Renal cortical epithelial cell (primary cell): ENCODE data around the gene ESR2. TPM values are rescaled to one million over a fixed set of nuclear protein-coding genes. Genes with fewer than 3 reads are reported as not detected.
"Not testable (repeated sequence)": the region's sequence is repeated elsewhere in the genome, so short reads cannot be mapped to it uniquely, and the experiment has no call there.

Experiments used
- DNase-seq: peaks from one replicate; pipeline ENCODE4 v3.0.0-alpha.2; 2011; ENCODE audit warnings: low read depth
- total RNA-seq: library from RNA; depleted of rRNA; stranded (reverse); fragments of >200 nt; gene quantifications from 2 replicates; pipeline ENCODE4 v1.2.3, GENCODE V29; 2014

The ESR2 gene
- 0.20 TPM in 1 of 2 replicates, not detected in the other for total RNA-seq

DNA sequence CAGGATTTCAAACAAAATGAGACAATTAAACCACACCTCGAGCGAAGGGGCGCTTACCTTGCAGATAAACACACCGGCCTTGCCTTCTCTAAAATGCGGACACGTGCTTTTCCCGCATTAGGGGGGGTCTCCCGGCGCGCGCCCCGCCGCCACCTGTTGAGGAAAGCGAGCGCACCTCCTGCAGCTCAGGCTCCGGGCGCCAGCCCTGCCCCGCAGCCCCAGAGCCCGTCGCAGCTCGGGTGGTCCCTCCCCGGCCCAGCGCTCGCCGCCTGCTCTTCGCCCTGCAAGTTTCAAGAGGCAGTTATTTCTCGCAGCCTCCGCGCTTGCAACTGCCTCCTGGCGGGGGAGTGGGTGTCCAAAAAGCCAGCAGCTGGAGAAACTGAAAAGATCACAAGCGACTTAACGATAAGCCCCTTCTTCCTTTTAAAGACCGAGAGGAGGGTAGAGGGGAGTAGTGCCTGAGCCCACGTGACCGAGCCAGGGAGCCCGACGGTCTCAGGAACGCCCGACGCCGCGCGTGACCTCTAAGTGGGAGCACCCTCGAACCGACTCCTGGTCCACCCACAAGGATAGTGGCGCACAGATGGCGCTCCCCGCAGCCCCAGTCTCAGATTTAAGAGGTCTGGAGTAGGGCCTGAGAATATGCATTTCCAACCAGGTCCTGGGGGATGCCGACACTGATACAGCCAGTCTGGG lies at the start of gene ESR2:
ESR2 (minus strand) TSS at position 396 of the 696 bp plus-strand sequence. CDS start 11,386 bp downstream, outside the sequence.
- no peak for DNase-seq

DNA sequence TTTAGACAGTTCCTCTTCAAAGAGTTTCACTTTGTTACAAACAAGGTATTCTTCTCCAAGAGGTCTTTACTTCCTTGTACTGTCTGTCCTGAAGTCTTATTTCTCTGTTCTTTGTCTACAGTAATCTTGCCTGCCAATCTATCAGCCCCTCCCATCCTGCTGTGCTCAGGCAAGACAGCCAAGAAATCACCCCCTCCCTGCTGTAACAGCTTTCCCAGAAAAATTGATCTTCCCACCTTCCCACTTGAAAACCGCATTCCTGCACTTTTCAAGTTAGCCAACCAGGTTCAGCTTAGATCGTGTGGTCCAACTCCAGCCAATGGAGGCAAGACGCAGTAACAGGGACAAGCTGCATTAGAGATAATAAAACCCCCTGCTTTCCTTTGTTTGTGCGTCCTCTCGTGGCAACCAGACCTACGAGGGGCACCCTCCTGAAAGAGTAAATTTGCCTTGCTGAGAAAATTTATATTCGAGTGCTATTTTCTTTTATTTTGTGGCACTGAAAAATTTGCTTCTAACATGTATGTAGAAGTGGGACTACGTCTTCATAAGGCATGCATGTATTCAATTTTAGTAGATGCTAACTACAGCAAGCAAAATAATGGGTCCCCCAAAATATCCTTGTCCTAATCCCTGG lies 46.5 kb upstream of the ESR2 start:
- peak; percentile 16 for DNase-seq

DNA sequence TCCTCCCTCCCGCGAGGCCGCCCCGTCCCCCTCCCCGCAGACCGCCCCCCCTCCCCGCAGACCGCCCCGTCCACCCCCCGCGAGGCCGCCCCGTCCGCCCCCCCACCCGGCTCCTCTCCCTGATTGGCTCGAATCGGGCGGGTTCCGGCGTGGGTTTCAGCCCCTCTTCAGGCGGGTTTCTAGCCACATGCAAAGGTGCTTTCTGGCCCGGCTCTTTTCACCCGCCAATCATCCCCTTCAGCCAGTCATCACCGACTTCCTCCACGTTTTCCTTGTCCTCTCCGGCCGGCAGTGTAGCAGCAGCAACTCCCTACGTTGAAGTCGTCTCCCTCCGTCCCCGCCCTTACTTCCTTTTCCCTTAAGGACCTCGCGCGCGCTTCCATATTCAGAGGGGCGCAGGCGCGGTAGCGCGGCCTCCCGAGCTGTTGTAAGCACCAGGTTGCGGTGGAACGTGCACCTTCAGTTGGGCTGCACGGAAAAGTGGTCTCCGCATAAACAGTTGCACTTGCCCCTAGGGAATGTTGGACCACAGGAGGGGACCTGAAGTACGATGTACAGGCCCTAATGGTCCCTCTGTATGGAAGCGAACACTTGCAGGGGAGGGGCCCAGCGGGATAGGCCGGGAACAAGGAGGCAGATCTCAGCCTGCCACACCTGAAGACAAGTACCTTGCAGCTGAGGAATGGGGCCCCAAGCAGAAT lies 44.6 kb upstream of the ESR2 start:
- peak; percentile 98 for DNase-seq

DNA sequence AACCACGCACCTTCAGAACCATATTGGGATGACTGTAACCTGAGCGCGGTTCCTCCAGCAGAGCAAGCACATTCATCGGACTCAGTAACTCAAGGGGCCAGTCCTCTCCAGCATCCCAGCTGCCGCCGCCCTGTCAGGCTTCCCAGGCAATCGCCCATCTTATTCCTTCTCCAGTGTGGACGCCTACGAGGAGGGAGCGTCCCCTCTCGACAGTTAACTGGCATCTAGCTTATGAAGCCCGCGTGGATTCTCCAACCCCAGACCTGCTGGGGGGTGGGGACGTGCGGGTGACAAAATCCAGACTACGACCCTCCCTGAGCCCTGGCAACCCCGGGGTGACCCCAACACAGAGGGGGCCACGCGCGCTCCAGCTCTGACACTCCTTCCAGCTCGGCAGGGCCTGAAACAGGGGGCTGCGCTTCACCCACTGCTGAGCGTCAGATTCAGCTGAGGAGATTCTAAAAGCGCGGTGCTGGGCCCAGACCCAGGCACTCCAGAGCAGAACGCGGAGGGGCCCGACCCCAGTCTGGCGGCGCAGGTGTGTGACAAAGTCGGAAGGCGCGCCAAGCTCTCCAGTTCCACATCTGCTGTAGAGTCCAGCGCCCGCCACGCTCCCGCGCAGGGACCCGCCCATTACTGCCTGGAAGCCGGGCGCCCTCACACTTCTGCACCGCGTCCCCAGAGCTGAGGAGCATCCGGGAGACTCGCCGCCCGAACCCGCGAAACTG lies 43.9 kb upstream of the ESR2 start:
- DNase-seq = peak; percentile 43

DNA sequence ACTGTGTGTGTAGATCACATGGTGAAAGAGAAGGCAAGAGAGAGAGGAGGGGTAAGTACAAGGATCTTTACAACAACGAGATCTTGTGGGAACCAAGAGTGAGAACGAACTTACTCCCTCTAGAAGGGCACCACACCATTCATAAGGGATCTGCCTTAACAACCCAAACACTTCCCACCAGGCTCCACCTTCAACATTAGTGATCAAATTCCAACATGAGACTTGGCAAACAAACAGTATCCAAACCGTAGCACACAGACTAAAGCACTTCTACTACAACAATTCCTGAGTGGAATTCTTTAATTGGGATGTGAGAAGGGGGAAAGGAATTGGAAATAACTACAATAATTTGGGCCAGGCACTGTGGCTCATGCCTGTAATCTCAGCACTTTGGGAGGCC lies 35.0 kb upstream of the ESR2 start:
- no peak for DNase-seq

DNA sequence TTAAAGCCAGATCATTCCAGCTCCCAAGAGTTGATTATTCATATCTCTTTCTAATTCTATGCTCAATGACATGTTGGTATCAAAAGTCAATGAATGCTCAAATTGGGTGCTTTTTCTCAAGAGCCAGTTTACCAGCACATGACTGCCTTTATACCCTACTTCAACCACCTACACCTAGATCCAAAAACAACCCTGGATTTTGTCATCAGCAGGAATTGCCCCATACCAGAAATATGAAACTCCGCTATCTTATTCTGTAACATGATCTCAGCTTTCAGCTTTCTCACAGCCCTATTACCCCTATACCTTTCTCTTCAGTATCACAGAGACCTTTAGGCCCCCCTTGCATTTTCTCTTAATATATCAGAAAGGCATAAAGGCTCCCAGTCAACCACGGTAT lies 32.3 kb upstream of the ESR2 start:
- DNase-seq = no peak

DNA sequence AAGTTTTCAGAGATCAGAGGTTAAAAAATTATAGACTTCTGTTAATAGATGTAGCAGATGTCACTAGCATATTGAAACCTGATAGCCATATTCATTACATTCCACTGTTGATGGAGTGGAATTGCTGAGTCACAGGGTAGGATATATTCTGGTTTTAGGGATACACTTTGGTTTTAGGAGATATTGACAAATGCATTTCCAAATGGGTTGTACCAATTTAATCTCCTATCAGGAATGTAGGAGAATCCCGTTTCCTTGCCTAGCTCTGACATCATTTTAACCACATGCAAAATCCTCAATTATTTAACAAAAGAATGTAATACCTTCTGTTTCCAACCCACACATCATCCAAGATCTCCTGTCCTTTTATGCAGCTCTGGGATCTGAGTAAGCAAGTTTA lies 30.7 kb upstream of the ESR2 start:
- DNase-seq = peak; percentile 7

DNA sequence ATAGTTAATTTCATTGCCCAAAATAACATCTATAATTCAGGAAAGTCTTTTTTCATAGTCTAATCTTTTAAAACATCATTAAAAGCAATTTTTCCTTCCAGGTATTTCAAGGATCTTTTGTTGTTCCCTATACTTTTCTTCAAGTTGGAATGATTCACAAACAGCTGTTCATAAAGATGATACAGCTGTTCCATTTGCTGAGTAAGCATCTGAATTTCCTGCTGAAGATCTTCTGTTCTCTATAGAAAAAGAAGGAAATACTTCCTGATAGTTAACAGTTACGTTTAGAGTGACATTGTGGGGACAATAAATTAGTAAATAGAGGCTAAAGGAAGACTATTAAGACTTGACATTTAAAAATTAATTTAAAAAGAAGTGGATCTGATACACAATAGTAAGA lies 30.3 kb upstream of the ESR2 start:
- DNase-seq = no peak

DNA sequence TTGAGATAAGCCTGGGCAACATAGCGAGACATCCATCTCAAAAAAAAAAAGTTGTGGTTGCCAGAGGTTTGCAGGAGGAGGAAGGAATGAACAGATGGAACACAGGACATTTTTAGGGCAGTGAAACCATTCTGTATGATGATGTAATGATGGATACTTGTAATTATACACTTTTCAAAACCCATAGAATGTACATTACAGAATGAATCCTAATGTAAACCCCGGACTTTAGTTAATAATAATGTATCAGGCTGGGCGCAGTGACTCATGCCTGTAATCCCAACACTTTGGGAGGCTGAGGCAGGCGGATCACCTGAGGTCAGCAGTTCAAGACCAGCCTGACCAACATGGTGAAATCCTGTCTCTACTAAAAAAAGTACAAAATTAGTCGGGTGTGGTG lies 26.2 kb upstream of the ESR2 start:
- DNase-seq = not testable (repeated sequence)

DNA sequence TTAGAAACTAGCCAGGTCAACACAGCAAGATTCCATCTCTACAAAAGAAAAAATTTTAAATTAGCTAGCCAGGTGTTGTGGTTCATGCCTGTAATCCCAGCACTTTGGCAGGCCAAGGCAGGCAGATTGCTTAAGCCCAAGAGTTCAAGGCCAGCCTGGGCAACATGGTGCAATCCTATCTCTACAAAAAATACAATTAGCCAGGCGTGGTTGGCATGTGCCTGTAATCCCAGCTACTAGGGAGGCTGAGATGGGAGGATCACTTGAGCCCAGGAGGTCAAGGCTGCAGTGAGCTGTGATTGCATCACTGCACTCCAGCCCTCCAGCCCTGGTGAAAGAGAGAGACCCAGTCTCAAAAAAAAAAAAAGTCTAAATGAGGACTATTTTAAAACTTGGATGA lies 24.5 kb upstream of the ESR2 start:
- DNase-seq = not testable (repeated sequence)

DNA sequence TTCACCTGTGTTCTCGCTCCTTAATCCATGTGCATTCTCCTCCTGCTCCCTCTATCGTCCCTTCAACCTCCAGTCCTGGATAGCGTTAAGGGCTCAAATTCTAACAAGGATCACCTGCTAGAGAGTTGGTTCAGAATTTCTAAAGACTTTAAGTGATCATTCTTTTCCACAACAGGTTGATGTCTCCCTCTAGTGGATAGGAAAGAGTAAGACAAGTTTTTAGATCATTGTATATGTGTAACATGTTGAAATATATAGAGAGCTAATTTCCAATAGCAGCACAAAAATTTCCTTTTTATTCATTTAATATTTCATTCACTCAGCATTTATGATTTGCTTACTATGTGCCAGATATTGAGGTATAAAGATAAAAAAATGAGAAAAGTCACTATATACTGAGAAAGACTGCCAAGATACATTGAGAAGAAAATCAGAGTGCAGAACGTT lies 9.3 kb upstream of the ESR2 start:
- DNase-seq = peak; percentile 75

DNA sequence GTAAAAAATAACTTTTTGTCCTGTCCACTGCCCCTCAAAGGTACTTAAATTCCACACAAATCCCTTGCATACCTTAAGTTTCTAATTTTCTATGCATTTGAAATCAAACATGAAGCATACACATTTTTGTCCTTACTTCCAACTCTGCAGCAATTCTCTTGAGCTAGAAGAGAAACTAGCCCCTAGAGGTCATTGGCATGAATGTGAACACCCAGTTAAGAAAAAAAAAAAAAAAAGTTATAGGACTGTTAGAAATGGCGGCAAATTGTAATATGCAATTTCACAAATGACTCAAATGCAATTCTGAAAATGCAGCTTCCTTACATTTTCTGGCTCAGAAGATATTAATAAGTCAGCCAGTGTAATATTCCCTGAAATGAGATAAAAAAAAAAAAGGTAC lies 4.6 kb upstream of the ESR2 start:
- DNase-seq = no peak

DNA sequence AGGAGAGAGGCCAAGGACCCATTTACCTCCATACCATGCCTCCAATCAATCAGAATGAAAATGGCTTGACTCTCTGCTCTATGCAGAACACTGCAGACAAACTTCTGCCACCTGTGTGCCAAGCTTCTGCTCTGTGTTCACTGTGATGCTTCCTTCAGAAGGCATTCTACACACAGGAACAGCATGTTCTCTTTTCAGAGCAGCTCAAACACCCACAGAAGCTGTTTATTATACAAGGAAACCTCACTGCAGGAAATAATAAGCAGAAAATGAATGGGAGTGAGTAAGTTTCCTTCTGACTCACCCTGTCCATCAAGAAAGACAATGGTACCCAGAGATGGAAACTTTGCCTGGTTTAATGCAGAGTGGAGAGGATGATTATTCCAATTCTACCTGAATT lies 2.4 kb upstream of the ESR2 start:
- DNase-seq = peak; percentile 89

DNA sequence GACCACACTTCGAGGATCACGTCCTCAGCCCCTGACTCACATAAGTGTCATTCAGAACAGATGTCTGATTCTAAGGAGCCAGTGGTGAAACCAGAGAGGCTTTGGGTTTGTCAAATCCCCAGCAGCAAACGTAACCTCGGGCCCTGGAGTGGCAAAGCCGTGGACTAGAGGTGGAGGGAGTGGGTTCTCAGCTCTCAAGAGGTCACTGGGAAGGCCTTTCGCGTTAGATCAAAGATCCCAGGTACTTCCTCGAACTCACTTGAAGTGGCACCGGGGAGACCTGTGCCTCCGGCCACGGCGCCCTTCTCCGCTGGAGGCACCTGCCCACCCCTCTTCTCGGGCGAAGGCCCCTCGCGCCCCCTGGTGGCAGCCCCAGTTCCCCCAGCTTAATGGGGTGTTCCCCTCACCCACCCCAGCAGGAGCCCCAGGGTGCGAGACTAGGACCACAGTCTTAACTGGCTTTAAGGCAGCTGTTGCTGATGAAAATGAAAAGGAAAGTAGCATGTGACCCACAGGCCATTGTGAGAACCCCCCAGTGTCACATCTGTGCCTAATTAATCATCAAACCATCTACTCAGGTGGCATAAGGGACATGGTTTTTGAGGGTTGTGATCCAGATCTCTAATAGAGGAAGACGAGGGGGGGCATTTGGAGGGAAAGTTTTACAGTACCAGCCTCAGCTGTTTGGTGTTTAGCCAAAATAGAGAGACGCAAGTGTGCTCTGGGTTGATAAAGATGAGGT lies 672 bp upstream of the ESR2 start:
- DNase-seq = no peak

DNA sequence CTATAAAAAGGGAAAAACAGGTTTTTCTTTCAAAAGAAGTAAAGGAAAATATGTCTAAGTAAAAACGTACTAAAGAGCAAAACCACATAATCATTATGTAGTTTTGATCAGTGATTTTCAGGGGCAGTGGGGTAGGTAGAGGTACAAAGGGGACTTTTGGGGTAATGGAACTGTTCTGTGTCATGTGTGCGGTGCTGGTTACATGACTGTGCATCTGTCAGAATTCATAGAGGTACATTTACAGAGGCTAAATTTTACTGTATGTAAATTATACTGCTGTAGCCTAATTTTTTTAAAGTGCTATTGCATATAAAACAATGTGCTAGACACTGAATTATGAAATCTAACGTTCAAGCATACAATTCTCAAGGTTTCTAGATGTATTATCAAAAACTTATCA lies 2.0 kb downstream of the ESR2 start:
- DNase-seq = no peak

DNA sequence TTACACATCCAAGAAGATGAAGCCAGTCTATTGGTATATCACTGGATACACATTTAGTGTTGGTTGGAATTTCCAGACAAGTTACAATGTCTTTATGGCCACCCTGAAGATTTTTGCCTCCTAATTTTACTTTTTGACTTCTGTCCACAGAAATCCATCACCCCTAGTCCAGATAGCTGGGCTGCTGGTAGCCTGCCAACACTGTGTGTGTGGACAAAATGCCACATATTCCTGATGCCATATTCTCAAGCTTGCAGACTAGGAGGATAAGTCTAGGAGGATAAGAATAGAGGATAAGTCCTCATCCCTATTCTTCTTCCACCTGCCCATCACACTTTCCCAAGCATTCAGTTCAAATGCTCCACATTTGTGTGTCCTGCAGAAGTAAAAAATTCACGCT lies 4.6 kb downstream of the ESR2 start:
- DNase-seq = no peak

DNA sequence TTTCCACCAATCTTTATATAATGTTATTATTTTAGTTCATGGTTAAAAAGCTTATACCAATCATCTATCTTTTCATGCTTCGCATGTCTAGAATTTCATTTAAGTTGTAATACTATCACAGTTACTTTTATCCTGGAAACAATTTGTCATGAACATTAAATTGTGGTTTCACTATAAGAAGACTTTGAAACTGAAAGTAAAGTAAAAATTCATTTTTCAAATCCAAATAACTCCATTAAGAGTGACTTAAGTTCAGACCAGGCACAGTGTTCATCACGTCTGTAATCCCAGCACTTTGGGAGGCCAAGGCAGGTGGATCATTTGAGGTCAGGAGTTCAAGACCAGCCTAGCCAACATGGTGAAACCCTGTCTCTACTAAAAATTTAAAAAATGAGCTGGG lies 12.4 kb downstream of the ESR2 start:
- DNase-seq = no peak

DNA sequence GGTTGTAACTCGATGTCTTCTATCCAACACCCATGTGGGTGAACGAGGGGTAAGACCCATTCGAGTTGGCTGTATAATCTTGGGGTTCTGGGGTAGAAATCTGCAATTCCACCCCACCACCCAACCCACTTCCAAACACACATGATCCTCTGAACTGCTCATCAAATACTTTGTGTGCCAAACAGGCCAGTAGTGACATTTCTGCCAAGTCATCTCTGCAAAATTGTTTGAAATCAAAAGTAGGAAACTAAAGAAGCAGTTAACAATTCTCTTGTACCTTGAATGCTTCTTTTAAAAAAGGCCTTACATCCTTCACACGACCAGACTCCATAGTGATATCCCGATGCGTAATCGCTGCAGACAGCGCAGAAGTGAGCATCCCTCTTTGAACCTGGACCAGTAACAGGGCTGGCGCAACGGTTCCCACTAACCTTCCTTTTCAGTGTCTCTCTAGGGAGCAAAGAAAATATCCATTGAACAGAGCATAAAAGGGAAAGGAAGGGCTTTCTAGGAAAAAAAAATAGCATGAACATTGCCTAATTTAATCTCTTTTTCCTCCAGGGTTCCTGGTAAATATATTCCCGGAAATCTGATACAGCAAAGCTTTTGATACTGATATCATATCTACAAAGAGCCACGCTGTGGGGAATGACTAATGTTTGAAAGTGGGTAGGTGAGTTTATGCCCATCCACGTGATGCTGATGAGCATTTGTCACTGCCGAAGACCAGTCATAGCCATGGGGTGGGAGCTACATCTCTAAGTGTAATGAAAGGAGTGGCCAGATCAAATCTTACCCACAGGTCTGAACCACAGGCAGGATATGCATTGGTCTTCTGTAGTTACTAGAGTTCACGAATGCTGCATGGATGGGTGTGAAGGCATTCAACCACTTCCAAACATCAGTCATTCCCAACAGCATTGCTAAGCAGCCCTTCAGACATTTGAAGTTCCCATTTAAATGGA lies 14.2 kb downstream of the ESR2 start:
- no peak for DNase-seq

DNA sequence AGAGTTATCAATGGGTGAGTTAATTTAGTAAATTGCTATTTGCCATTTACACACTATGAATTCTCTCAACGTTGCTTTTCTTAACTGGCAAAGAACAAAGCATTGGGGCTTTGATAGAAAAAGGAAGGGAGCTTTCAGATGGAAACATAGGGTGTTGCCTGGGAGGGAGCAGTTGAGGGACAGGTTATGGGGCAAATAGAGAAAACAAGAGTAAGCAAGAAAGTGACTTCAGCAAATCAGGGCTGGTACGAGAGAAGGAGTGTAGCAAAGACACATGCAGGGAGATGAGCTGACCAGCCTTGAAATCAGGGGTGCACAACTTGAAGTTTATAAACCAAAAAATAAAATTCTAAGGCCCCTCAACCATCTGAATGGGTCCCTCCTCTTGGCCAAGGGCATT lies 15.7 kb downstream of the ESR2 start:
- no peak for DNase-seq

DNA sequence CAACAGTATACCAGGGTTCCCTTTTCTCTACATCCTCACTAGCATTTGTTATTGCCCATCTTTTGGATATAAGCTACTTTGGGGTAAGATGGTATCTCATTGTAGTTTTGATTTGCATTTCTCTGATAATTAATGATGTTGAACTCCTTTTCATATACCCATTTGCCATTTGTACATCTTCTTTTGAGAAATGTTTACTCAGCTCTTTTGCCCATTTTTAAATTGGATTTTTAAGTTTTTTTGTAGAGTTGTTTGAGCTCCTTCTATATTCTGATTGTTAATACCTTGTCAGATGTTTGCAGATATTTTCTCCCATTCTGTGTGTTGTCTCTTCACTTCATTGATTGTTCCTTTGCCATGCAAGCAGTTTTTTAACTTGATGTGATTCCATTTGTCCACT lies 22.2 kb downstream of the ESR2 start:
- no peak for DNase-seq
